Measurements from ENCODE around the gene CRISPLD2. TPM values are rescaled to one million over a fixed set of nuclear protein-coding genes. Genes with fewer than 3 reads are reported as not detected.

Gene CRISPLD2
- total RNA-seq, 2 donors from 2014 or later = 1.9 to 4.2 TPM

- DNase-seq = no peak
- no peaks in the 10 kb centered on the region for H3K9me3 ChIP-seq (ENCODE audit: control insufficient read depth, low read length, poor library complexity, severe bottlenecking)
- H3K27me3 Mint-ChIP-seq = peaks cover 67% of the 10 kb centered on the region
- H3K27ac Mint-ChIP-seq = no peak overlapping the region
- H3K4me1 Mint-ChIP-seq = peaks cover 9% of the 10 kb centered on the region
- ATAC-seq = no peak
- H3K4me3 Mint-ChIP-seq = no peak overlapping the region
- H3K36me3 Mint-ChIP-seq (ENCODE audit: low read depth) = peaks cover 11% of the 10 kb centered on the region
Measured at GRCh38 chr16:84918006-84918909, 98.5 kb downstream of the CRISPLD2 start.

GRCh38 chr16:84919269-84919668 lies 99.5 kb downstream of the CRISPLD2 start:
- Mint-ChIP-seq H3K27me3 (peaks cover 59% of the 10 kb centered on the region), H3K4me1 (peaks cover 9% of the 10 kb centered on the region), H3K27ac (no peak overlapping the region), H3K4me3 (no peak overlapping the region), H3K36me3 (ENCODE audit: low read depth) (peaks cover 11% of the 10 kb centered on the region)
- DNase-seq = no peak
- no peaks in the 10 kb centered on the region for H3K9me3 ChIP-seq (ENCODE audit: control insufficient read depth, low read length, poor library complexity, severe bottlenecking)
- ATAC-seq = no peak

- Mint-ChIP-seq H3K4me1 (peaks cover 9% of the 10 kb centered on the region), H3K36me3 (ENCODE audit: low read depth) (peaks cover 11% of the 10 kb centered on the region), H3K4me3 (no peak overlapping the region), H3K27me3 (peaks cover 55% of the 10 kb centered on the region), H3K27ac (no peak overlapping the region)
- no peaks in the 10 kb centered on the region for H3K9me3 ChIP-seq (ENCODE audit: control insufficient read depth, low read length, poor library complexity, severe bottlenecking)
- DNase-seq = no peak
- ATAC-seq = no peak
Measured at GRCh38 chr16:84919708-84920107, 99.9 kb downstream of the CRISPLD2 start.

GRCh38 chr16:84920333-84920732 lies 100.5 kb downstream of the CRISPLD2 start:
- DNase-seq (no peak), ATAC-seq (no peak)
- H3K4me3 Mint-ChIP-seq = no peak overlapping the region
- peaks cover 54% of the 10 kb centered on the region for H3K27me3 Mint-ChIP-seq
- peaks cover 11% of the 10 kb centered on the region for H3K36me3 Mint-ChIP-seq (ENCODE audit: low read depth)
- peaks cover 9% of the 10 kb centered on the region for H3K4me1 Mint-ChIP-seq
- H3K9me3 ChIP-seq (ENCODE audit: control insufficient read depth, low read length, poor library complexity, severe bottlenecking) = no peaks in the 10 kb centered on the region
- no peak overlapping the region for H3K27ac Mint-ChIP-seq

GRCh38 chr16:84922351-84923120 lies 102.8 kb downstream of the CRISPLD2 start:
- H3K9me3 ChIP-seq (ENCODE audit: control insufficient read depth, low read length, poor library complexity, severe bottlenecking) = no peaks in the 10 kb centered on the region
- Mint-ChIP-seq H3K36me3 (ENCODE audit: low read depth) (peaks cover 11% of the 10 kb centered on the region), H3K27me3 (peaks cover 32% of the 10 kb centered on the region), H3K4me3 (no peak overlapping the region), H3K27ac (no peak overlapping the region), H3K4me1 (peaks cover 7% of the 10 kb centered on the region)
- ATAC-seq (no peak), DNase-seq (no peak)

- Mint-ChIP-seq H3K27ac (no peak overlapping the region), H3K36me3 (ENCODE audit: low read depth) (peaks cover 6% of the 10 kb centered on the region), H3K27me3 (peaks cover 15% of the 10 kb centered on the region), H3K4me1 (peaks cover 1% of the 10 kb centered on the region), H3K4me3 (no peak overlapping the region)
- ATAC-seq (no peak), DNase-seq (no peak)
- H3K9me3 ChIP-seq (ENCODE audit: control insufficient read depth, low read length, poor library complexity, severe bottlenecking) = no peaks in the 10 kb centered on the region
Measured at GRCh38 chr16:84924331-84925091, 104.7 kb downstream of the CRISPLD2 start.

- H3K4me3 Mint-ChIP-seq = no peak overlapping the region
- H3K9me3 ChIP-seq (ENCODE audit: control insufficient read depth, low read length, poor library complexity, severe bottlenecking) = peaks cover under 1% of the 10 kb centered on the region
- peaks cover 9% of the 10 kb centered on the region for H3K27me3 Mint-ChIP-seq
- DNase-seq (peak; percentile 49 to 67 (median 60)), ATAC-seq (peak; percentile 62)
- no peak overlapping the region for H3K27ac Mint-ChIP-seq
- peaks cover 3% of the 10 kb centered on the region for H3K4me1 Mint-ChIP-seq
- peaks cover 6% of the 10 kb centered on the region for H3K36me3 Mint-ChIP-seq (ENCODE audit: low read depth)
Measured at GRCh38 chr16:84925092-84925772, 105.4 kb downstream of the CRISPLD2 start.

- H3K4me3 Mint-ChIP-seq = no peak overlapping the region
- H3K36me3 Mint-ChIP-seq (ENCODE audit: low read depth) = peaks cover under 1% of the 10 kb centered on the region
- H3K4me1 Mint-ChIP-seq = peaks cover 3% of the 10 kb centered on the region
- H3K27me3 Mint-ChIP-seq = peaks cover 2% of the 10 kb centered on the region
- peaks cover 3% of the 10 kb centered on the region for H3K9me3 ChIP-seq (ENCODE audit: control insufficient read depth, low read length, poor library complexity, severe bottlenecking)
- no peak overlapping the region for H3K27ac Mint-ChIP-seq
- DNase-seq (no peak), ATAC-seq (no peak)
Measured at GRCh38 chr16:84925773-84926372, 106.1 kb downstream of the CRISPLD2 start.

- Mint-ChIP-seq H3K4me1 (peaks cover 3% of the 10 kb centered on the region), H3K27me3 (no peaks in the 10 kb centered on the region), H3K27ac (no peak overlapping the region), H3K4me3 (no peak overlapping the region), H3K36me3 (ENCODE audit: low read depth) (no peaks in the 10 kb centered on the region)
- peaks cover 3% of the 10 kb centered on the region for H3K9me3 ChIP-seq (ENCODE audit: control insufficient read depth, low read length, poor library complexity, severe bottlenecking)
- DNase-seq = no peak
- ATAC-seq = no peak
Measured at GRCh38 chr16:84926462-84926861, 106.7 kb downstream of the CRISPLD2 start.

- no peaks in the 10 kb centered on the region for H3K36me3 Mint-ChIP-seq (ENCODE audit: low read depth)
- ATAC-seq = no peak
- peaks cover 3% of the 10 kb centered on the region for H3K4me1 Mint-ChIP-seq
- no peak for DNase-seq
- peaks cover 3% of the 10 kb centered on the region for H3K9me3 ChIP-seq (ENCODE audit: control insufficient read depth, low read length, poor library complexity, severe bottlenecking)
- no peak overlapping the region for H3K4me3 Mint-ChIP-seq
- H3K27ac Mint-ChIP-seq = no peak overlapping the region
- no peaks in the 10 kb centered on the region for H3K27me3 Mint-ChIP-seq
Measured at GRCh38 chr16:84927621-84928591, 108.1 kb downstream of the CRISPLD2 start.

GRCh38 chr16:84928679-84929420 lies 109.1 kb downstream of the CRISPLD2 start:
- no peak for ATAC-seq
- Mint-ChIP-seq H3K4me3 (no peak overlapping the region), H3K4me1 (peaks cover 3% of the 10 kb centered on the region), H3K36me3 (ENCODE audit: low read depth) (no peaks in the 10 kb centered on the region), H3K27me3 (no peaks in the 10 kb centered on the region), H3K27ac (no peak overlapping the region)
- H3K9me3 ChIP-seq (ENCODE audit: control insufficient read depth, low read length, poor library complexity, severe bottlenecking) = peaks cover 3% of the 10 kb centered on the region
- no peak for DNase-seq

All from T-helper 17 cell (primary cell).